Hepatocyte (in vitro differentiated cells): ENCODE data around the gene UVSSA. TPM values are rescaled to one million over a fixed set of nuclear protein-coding genes. Genes with fewer than 3 reads are reported as not detected.
A peak's percentile ranks its signal among the peaks of the same experiment; 100 is the strongest.

Source experiments
- DNase-seq: peaks from one replicate; pipeline ENCODE4 v3.0.0-alpha.2; 2016; ENCODE audit warnings: low spot score
- H2AFZ ChIP-seq: fragments of 200-600 bp; sonication (generic); 2 replicates; pipeline ENCODE4 v1.6.0; 2016; ENCODE audit warnings: antibody characterized with exemption, mild to moderate bottlenecking
- H3K27ac ChIP-seq: fragments of 200-600 bp; sonication (generic); 2 replicates; pipeline ENCODE4 v1.5.1; 2016; ENCODE audit warnings: mild to moderate bottlenecking
- H3K27me3 ChIP-seq: fragments of 200-600 bp; sonication (generic); 2 replicates; pipeline ENCODE4 v1.6.1; 2016
- H3K36me3 ChIP-seq: fragments of 200-600 bp; sonication (generic); replicated peaks from 2 replicates; pipeline ENCODE4 v1.5.1; 2016; ENCODE audit warnings: low read depth; ENCODE audit not compliant: insufficient read depth
- H3K4me1 ChIP-seq: fragments of 200-600 bp; sonication (generic); 2 replicates; pipeline ENCODE4 v1.5.1; 2016; ENCODE audit warnings: mild to moderate bottlenecking, moderate library complexity; ENCODE audit not compliant: insufficient read depth
- H3K4me2 ChIP-seq: fragments of 200-600 bp; sonication (generic); 2 replicates; pipeline ENCODE4 v1.6.0; 2016
- H3K4me3 ChIP-seq: fragments of 200-600 bp; sonication (generic); 2 replicates; pipeline ENCODE4 v1.5.1; 2016; ENCODE audit warnings: mild to moderate bottlenecking
- H3K79me2 ChIP-seq: fragments of 200-600 bp; sonication (generic); 2 replicates; pipeline ENCODE4 v1.6.0; 2017; ENCODE audit warnings: mild to moderate bottlenecking
- H3K9me2 ChIP-seq: fragments of 200-600 bp; sonication (generic); replicated peaks from 2 replicates; pipeline ENCODE4 v1.6.0; 2017; ENCODE audit warnings: mild to moderate bottlenecking; ENCODE audit not compliant: insufficient read depth
- H3K9me3 ChIP-seq: fragments of 200-600 bp; sonication (generic); 2 replicates; pipeline ENCODE4 v1.5.1; 2016; ENCODE audit warnings: low read depth, mild to moderate bottlenecking
- H4K20me1 ChIP-seq: fragments of 200-600 bp; sonication (generic); 2 replicates; pipeline ENCODE4 v1.6.0; 2016; ENCODE audit warnings: mild to moderate bottlenecking; ENCODE audit not compliant: insufficient read depth, poor library complexity, severe bottlenecking
- CTCF ChIP-seq: fragments of 200-600 bp; sonication (generic); IDR thresholded peaks from 2 replicates; pipeline ENCODE4 v1.5.1; 2016; ENCODE audit warnings: antibody characterized with exemption, mild to moderate bottlenecking; ENCODE audit not compliant: poor library complexity
- EZH2 ChIP-seq: fragments of 200-600 bp; sonication (generic); IDR thresholded peaks from 2 replicates; pipeline ENCODE4 v1.6.1; 2016; ENCODE audit warnings: antibody characterized with exemption, mild to moderate bottlenecking, borderline replicate concordance
- EZH2phosphoT487 ChIP-seq: fragments of 200-600 bp; sonication (generic); IDR thresholded peaks from one replicate; pipeline ENCODE4 v1.6.1; 2018; ENCODE audit warnings: antibody characterized with exemption, mild to moderate bottlenecking, low read depth, moderate library complexity; ENCODE audit not compliant: unreplicated experiment, severe bottlenecking
- WGBS: methylation state at CpG from one replicate; pipeline ENCODE4 v1.1.6; 2016; ENCODE audit warnings: low lambda C conversion rate; ENCODE audit errors: missing lambda C conversion rate; 5-methylcytosine and 5-hydroxymethylcytosine counted together
- polyA plus RNA-seq: library from polyadenylated mRNA; unstranded; fragments of >200 nt; fragmentation: Nextera tagmentation; extraction: Ambion mirVana; gene quantifications from 2 replicates; pipeline ENCODE4 v1.2.1, GENCODE V29; 2016
- total RNA-seq: library from RNA; depleted of rRNA; stranded (reverse); fragments of >200 nt; gene quantifications from 2 replicates; pipeline ENCODE4 v1.2.3, GENCODE V29; 2014

The UVSSA gene
- total and polyA plus RNA-seq, 2 experiments from 2014 or later: 10.6 to 11.0 TPM

- Histone ChIP-seq H2AFZ (no peak overlapping the region), H3K79me2 (peaks cover 93% of the 10 kb centered on the region), H3K9me3 (no peaks in the 10 kb centered on the region), H3K27ac (peak overlapping the region; percentile 73), H3K4me2 (no peak overlapping the region), H3K9me2 (no peaks in the 10 kb centered on the region), H3K4me1 (peaks cover 7% of the 10 kb centered on the region), H4K20me1 (peaks cover 30% of the 10 kb centered on the region), H3K36me3 (no peaks in the 10 kb centered on the region), H3K27me3 (no peaks in the 10 kb centered on the region), H3K4me3 (no peak overlapping the region)
- 88% methylated on average over 13 of the region's 13 CpGs for WGBS
- TF ChIP-seq EZH2phosphoT487 (no peak), EZH2 (no peak), CTCF (no peak)
- DNase-seq: no peak
Observed at GRCh38 chr4:1305261-1305711, 41.7 kb upstream of the UVSSA start.

- Histone ChIP-seq H3K27ac (peak overlapping the region; percentile 73), H3K4me2 (no peak overlapping the region), H4K20me1 (peaks cover 30% of the 10 kb centered on the region)
Observed at GRCh38 chr4:1305781-1306455, 41.1 kb upstream of the UVSSA start.

GRCh38 chr4:1307951-1308735, 38.9 kb upstream of the UVSSA start:
- Histone ChIP-seq H2AFZ (no peak overlapping the region), H3K79me2 (peaks cover 94% of the 10 kb centered on the region), H3K27me3 (no peaks in the 10 kb centered on the region), H3K9me2 (no peaks in the 10 kb centered on the region), H3K27ac (peak overlapping the region; percentile 89), H3K4me2 (peak overlapping the region; percentile 78), H3K36me3 (no peaks in the 10 kb centered on the region), H3K4me3 (no peak overlapping the region), H3K9me3 (no peaks in the 10 kb centered on the region), H4K20me1 (peaks cover 34% of the 10 kb centered on the region), H3K4me1 (peaks cover 7% of the 10 kb centered on the region)
- TF ChIP-seq CTCF (no peak), EZH2phosphoT487 (no peak), EZH2 (no peak)
- 96% methylated on average over 34 of the region's 34 CpGs for WGBS
- DNase-seq: no peak

More at GRCh38 chr4:1305781-1306455, 41.1 kb upstream of the UVSSA start:
- TF ChIP-seq EZH2 (no peak), CTCF (no peak), EZH2phosphoT487 (no peak)
- DNase-seq: no peak
- no peaks in the 10 kb centered on the region for H3K27me3 ChIP-seq
- H3K4me1 ChIP-seq: peaks cover 7% of the 10 kb centered on the region
- H3K36me3 ChIP-seq: no peaks in the 10 kb centered on the region
- H3K9me3 ChIP-seq: no peaks in the 10 kb centered on the region
- 86% methylated on average over 17 of the region's 17 CpGs for WGBS
- H3K9me2 ChIP-seq: no peaks in the 10 kb centered on the region
- peaks cover 93% of the 10 kb centered on the region for H3K79me2 ChIP-seq
- H3K4me3 ChIP-seq: no peak overlapping the region
- no peak overlapping the region for H2AFZ ChIP-seq
